ENCODE measurements around the gene IGSF3. TPM values are rescaled to one million over a fixed set of nuclear protein-coding genes. Genes with fewer than 3 reads are reported as not detected.

IGSF3 gene
- total and polyA plus RNA-seq, 2 donors (not counting 1 experiment from before 2014, with no cell fraction given): under 0.01 to 0.02 TPM

GRCh38 chr1:116537040-116537831, 130.3 kb downstream of the IGSF3 start:
- Histone ChIP-seq H2AFZ (ENCODE audit: low read length) (no peak overlapping the region), H4K20me1 (ENCODE audit: control insufficient read depth, extremely low read depth, insufficient read depth, low read length) (no peaks in the 10 kb centered on the region), H3K27ac (ENCODE audit: insufficient read depth, low read length) (no peak overlapping the region), H3K27me3 (ENCODE audit: control insufficient read depth, insufficient read depth, low read length) (no peaks in the 10 kb centered on the region), H3K9me3 (ENCODE audit: control insufficient read depth, insufficient read depth, low read depth, low read length) (no peaks in the 10 kb centered on the region), H3K79me2 (ENCODE audit: control insufficient read depth, insufficient read depth, low read length) (no peaks in the 10 kb centered on the region), H3K9ac (ENCODE audit: insufficient read depth, low read length) (no peak overlapping the region), H3K4me2 (ENCODE audit: extremely low read depth, insufficient read depth, low read length) (no peak overlapping the region), H3K4me1 (ENCODE audit: control insufficient read depth, extremely low read depth, insufficient read depth, low read length) (peaks cover 3% of the 10 kb centered on the region), H3K4me3 (replicated peaks in 1 of 4; ENCODE audit: control extremely low read depth in 1 of 4, insufficient read depth in 1 of 4, low read depth in 3 of 4, low read length in 4 of 4) (no peak overlapping the region), H3K36me3 (ENCODE audit: control insufficient read depth, insufficient read depth, low read length) (no peaks in the 10 kb centered on the region)
- peak; percentile 56 to 75 for DNase-seq (ENCODE audit: low read depth in 2 of 2)
- TF ChIP-seq EZH2 (IDR thresholded peaks at IDR 0.05; ENCODE audit: low read length, missing control alignments) (no peak), CTCF (conservative IDR thresholded peaks at IDR 0.05 in 1 of 2, IDR thresholded peaks at IDR 0.05 in 1 of 2; ENCODE audit: low read depth in 1 of 2, low read length in 2 of 2) (no peak)

DNA sequence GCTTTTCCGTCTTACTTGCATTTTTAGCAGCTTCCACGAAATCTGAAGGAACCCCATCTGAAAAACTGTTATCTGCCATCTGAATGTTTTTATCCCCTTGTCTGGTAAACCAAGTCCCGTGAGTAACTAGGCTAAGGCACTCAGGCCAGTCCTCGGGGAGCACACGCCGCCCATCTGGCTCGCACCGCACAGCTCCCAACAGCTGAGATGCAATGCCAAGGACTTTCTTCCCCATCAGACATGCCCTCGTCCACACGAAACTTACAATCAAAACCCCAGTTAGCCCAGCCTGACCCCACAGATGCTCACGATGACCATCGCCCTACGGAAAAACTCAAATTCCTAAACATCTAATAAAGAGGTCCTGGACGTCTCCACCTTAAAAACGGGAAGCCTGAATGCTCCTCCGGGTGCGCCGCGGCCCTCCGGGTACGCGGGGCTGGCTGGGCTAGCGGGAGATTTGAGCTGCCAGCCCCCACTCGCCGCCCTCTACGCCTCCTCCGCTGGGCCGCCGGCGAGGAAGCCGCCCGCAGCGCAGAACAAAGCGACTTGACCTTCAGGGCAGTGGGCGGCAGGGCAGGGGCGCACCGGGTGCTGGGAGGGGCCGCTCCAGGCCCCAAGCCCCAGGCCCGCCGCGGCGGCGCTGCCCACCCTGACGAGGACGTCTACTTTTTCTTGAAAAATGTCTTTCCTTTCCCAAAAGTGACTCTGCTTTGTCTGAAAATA, 133.4 kb downstream of the IGSF3 start:
- peaks cover 3% of the 10 kb centered on the region for H3K4me1 ChIP-seq (ENCODE audit: control insufficient read depth, extremely low read depth, insufficient read depth, low read length)
- H3K36me3 ChIP-seq (ENCODE audit: control insufficient read depth, insufficient read depth, low read length): no peaks in the 10 kb centered on the region
- H3K27me3 ChIP-seq (ENCODE audit: control insufficient read depth, insufficient read depth, low read length): no peaks in the 10 kb centered on the region
- no peaks in the 10 kb centered on the region for H3K9me3 ChIP-seq (ENCODE audit: control insufficient read depth, insufficient read depth, low read depth, low read length)
- no peaks in the 10 kb centered on the region for H4K20me1 ChIP-seq (ENCODE audit: control insufficient read depth, extremely low read depth, insufficient read depth, low read length)
- no peak overlapping the region for H2AFZ ChIP-seq (ENCODE audit: low read length)
- no peak overlapping the region for H3K27ac ChIP-seq (ENCODE audit: insufficient read depth, low read length)
- no peak overlapping the region for H3K4me3 ChIP-seq (replicated peaks in 1 of 4; ENCODE audit: control extremely low read depth in 1 of 4, insufficient read depth in 1 of 4, low read depth in 3 of 4, low read length in 4 of 4)
- H3K4me2 ChIP-seq (ENCODE audit: extremely low read depth, insufficient read depth, low read length): no peak overlapping the region
- TF ChIP-seq CTCF (conservative IDR thresholded peaks at IDR 0.05 in 1 of 2, IDR thresholded peaks at IDR 0.05 in 1 of 2; ENCODE audit: low read depth in 1 of 2, low read length in 2 of 2): no peak
- no peak for TF ChIP-seq EZH2 (IDR thresholded peaks at IDR 0.05; ENCODE audit: low read length, missing control alignments)
- DNase-seq (ENCODE audit: low read depth in 2 of 2): no peak
- no peaks in the 10 kb centered on the region for H3K79me2 ChIP-seq (ENCODE audit: control insufficient read depth, insufficient read depth, low read length)
- H3K9ac ChIP-seq (ENCODE audit: insufficient read depth, low read length): no peak overlapping the region

GRCh38 chr1:116533429-116533820, 134.1 kb downstream of the IGSF3 start:
- H3K9ac ChIP-seq (ENCODE audit: insufficient read depth, low read length): no peak overlapping the region
- H3K4me2 ChIP-seq (ENCODE audit: extremely low read depth, insufficient read depth, low read length): no peak overlapping the region
- no peak overlapping the region for H2AFZ ChIP-seq (ENCODE audit: low read length)
- H3K27ac ChIP-seq (ENCODE audit: insufficient read depth, low read length): no peak overlapping the region
- peaks cover under 1% of the 10 kb centered on the region for H3K4me1 ChIP-seq (ENCODE audit: control insufficient read depth, extremely low read depth, insufficient read depth, low read length)
- TF ChIP-seq EZH2 (IDR thresholded peaks at IDR 0.05; ENCODE audit: low read length, missing control alignments): no peak
- no peak for TF ChIP-seq CTCF (conservative IDR thresholded peaks at IDR 0.05 in 1 of 2, IDR thresholded peaks at IDR 0.05 in 1 of 2; ENCODE audit: low read depth in 1 of 2, low read length in 2 of 2)
- H4K20me1 ChIP-seq (ENCODE audit: control insufficient read depth, extremely low read depth, insufficient read depth, low read length): no peaks in the 10 kb centered on the region
- H3K79me2 ChIP-seq (ENCODE audit: control insufficient read depth, insufficient read depth, low read length): no peaks in the 10 kb centered on the region
- no peaks in the 10 kb centered on the region for H3K27me3 ChIP-seq (ENCODE audit: control insufficient read depth, insufficient read depth, low read length)
- no peaks in the 10 kb centered on the region for H3K9me3 ChIP-seq (ENCODE audit: control insufficient read depth, insufficient read depth, low read depth, low read length)
- H3K4me3 ChIP-seq (replicated peaks in 1 of 4; ENCODE audit: control extremely low read depth in 1 of 4, insufficient read depth in 1 of 4, low read depth in 3 of 4, low read length in 4 of 4): no peak overlapping the region
- no peak for DNase-seq (ENCODE audit: low read depth in 2 of 2)
- no peaks in the 10 kb centered on the region for H3K36me3 ChIP-seq (ENCODE audit: control insufficient read depth, insufficient read depth, low read length)
